Peyer's patch (tissue), 4 donors: Measurements from ENCODE around the gene LRP5.

Source experiments
- CTCF ChIP-seq, 6 experiments: fragments of 450-650 bp in 4 of 6; fragments of 200-600 bp in 2 of 6; sonication (generic) in 1 of 6; IDR thresholded peaks; one replicate each; pipeline ENCODE4 v1.5.1; 2017 to 2019; ENCODE audit warnings: antibody characterized with exemption in 6 of 6, mild to moderate bottlenecking in 3 of 6, moderate library complexity in 1 of 6
- POLR2A ChIP-seq, 2 donors: fragments of 450-650 bp; IDR thresholded peaks; one replicate each; pipeline ENCODE4 v1.5.1; 2017; ENCODE audit warnings: antibody characterized with exemption in 2 of 2, mild to moderate bottlenecking in 2 of 2, moderate library complexity in 2 of 2

GRCh38 chr11:68397256-68397655, 84.9 kb downstream of the LRP5 start:
- TF ChIP-seq CTCF (IDR thresholded peaks at IDR 0.05) (no peak), POLR2A (IDR thresholded peaks at IDR 0.05) (no peak)
